ENCODE data around the gene INPP5D. TPM values are rescaled to one million over a fixed set of nuclear protein-coding genes. Genes with fewer than 3 reads are reported as not detected.

Gene INPP5D
- total and polyA plus RNA-seq, 2 of the 13 experiments (the other 11 are each of a cell fraction or from before 2014, with no cell fraction given), result 16.7 to 18.0 TPM

DNA sequence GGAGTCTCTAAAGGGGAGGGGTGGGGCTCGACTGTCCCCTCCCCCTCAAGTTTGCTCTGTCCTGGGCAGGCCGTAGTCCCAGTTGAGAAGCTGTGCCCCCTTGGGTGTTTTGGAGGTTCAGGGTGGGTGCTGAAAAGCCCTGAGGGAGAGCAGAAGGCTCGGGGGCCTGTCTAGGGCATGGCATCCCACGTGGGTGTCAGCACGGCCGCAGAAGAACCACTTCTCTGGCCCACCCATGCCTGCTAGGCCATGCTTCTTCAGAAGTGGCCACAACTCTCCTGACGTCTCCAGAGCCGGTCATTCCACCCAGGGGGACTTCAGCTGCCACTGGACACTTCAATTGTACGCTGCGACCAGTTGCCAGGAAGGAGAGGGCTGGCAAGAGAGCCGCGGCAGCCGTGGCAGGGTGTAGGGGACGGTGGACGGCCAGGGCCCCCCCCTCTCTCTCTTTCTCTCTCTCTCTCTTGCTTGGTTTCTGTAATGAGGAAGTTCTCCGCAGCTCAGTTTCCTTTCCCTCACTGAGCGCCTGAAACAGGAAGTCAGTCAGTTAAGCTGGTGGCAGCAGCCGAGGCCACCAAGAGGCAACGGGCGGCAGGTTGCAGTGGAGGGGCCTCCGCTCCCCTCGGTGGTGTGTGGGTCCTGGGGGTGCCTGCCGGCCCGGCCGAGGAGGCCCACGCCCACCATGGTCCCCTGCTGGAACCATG, at the start of gene INPP5D (continued):
- TF ChIP-seq, protein P1, sequence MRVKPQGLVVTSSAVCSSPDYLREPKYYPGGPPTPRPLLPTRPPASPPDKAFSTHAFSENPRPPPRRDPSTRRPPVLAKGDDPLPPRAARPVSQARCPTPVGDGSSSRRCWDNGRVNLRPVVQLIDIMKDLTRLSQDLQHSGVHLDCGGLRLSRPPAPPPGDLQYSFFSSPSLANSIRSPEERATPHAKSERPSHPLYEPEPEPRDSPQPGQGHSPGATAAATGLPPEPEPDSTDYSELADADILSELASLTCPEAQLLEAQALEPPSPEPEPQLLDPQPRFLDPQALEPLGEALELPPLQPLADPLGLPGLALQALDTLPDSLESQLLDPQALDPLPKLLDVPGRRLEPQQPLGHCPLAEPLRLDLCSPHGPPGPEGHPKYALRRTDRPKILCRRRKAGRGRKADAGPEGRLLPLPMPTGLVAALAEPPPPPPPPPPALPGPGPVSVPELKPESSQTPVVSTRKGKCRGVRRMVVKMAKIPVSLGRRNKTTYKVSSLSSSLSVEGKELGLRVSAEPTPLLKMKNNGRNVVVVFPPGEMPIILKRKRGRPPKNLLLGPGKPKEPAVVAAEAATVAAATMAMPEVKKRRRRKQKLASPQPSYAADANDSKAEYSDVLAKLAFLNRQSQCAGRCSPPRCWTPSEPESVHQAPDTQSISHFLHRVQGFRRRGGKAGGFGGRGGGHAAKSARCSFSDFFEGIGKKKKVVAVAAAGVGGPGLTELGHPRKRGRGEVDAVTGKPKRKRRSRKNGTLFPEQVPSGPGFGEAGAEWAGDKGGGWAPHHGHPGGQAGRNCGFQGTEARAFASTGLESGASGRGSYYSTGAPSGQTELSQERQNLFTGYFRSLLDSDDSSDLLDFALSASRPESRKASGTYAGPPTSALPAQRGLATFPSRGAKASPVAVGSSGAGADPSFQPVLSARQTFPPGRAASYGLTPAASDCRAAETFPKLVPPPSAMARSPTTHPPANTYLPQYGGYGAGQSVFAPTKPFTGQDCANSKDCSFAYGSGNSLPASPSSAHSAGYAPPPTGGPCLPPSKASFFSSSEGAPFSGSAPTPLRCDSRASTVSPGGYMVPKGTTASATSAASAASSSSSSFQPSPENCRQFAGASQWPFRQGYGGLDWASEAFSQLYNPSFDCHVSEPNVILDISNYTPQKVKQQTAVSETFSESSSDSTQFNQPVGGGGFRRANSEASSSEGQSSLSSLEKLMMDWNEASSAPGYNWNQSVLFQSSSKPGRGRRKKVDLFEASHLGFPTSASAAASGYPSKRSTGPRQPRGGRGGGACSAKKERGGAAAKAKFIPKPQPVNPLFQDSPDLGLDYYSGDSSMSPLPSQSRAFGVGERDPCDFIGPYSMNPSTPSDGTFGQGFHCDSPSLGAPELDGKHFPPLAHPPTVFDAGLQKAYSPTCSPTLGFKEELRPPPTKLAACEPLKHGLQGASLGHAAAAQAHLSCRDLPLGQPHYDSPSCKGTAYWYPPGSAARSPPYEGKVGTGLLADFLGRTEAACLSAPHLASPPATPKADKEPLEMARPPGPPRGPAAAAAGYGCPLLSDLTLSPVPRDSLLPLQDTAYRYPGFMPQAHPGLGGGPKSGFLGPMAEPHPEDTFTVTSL (CRISPR knock-in tag; IDR thresholded peaks at IDR 0.05; ENCODE audit: borderline replicate concordance), result peak; percentile 60; the same call in 1 of the 2 replicates
- TF ChIP-seq PHF21A (CRISPR knock-in tag; IDR thresholded peaks at IDR 0.05), result peak; percentile 2; the same call in 1 of the 2 replicates
- no peak for TF ChIP-seq ZNF775 (CRISPR knock-in tag; IDR thresholded peaks at IDR 0.05; ENCODE audit: borderline replicate concordance)
- peak; percentile 79 for TF ChIP-seq MAX (IDR thresholded peaks at IDR 0.05)
- TF ChIP-seq, protein P2, sequence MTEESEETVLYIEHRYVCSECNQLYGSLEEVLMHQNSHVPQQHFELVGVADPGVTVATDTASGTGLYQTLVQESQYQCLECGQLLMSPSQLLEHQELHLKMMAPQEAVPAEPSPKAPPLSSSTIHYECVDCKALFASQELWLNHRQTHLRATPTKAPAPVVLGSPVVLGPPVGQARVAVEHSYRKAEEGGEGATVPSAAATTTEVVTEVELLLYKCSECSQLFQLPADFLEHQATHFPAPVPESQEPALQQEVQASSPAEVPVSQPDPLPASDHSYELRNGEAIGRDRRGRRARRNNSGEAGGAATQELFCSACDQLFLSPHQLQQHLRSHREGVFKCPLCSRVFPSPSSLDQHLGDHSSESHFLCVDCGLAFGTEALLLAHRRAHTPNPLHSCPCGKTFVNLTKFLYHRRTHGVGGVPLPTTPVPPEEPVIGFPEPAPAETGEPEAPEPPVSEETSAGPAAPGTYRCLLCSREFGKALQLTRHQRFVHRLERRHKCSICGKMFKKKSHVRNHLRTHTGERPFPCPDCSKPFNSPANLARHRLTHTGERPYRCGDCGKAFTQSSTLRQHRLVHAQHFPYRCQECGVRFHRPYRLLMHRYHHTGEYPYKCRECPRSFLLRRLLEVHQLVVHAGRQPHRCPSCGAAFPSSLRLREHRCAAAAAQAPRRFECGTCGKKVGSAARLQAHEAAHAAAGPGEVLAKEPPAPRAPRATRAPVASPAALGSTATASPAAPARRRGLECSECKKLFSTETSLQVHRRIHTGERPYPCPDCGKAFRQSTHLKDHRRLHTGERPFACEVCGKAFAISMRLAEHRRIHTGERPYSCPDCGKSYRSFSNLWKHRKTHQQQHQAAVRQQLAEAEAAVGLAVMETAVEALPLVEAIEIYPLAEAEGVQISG (CRISPR knock-in tag; IDR thresholded peaks at IDR 0.05), result no peak; the same call in 1 of the 2 replicates
- TF ChIP-seq PATZ1 (CRISPR knock-in tag; IDR thresholded peaks at IDR 0.05), result peak; percentile 93
- no peak for TF ChIP-seq ZNF446 (CRISPR knock-in tag; IDR thresholded peaks at IDR 0.05)
- no peak for TF ChIP-seq ZNF737 (CRISPR knock-in tag; IDR thresholded peaks at IDR 0.05; ENCODE audit: borderline replicate concordance)
- 0 out of 2 replicates have a peak, but pooled peaks have one; percentile 55 for TF ChIP-seq SKIL (CRISPR knock-in tag; IDR thresholded peaks at IDR 0.05; ENCODE audit: borderline replicate concordance)
- 0 out of 2 replicates have a peak, but pooled peaks have one; percentile 31 for TF ChIP-seq HOXA3 (CRISPR knock-in tag; IDR thresholded peaks at IDR 0.05)
